Osteocyte (in vitro differentiated cells): ENCODE data around the gene NIP7. TPM values are rescaled to one million over a fixed set of nuclear protein-coding genes. Genes with fewer than 3 reads are reported as not detected.
"Not testable (repeated sequence)": the region's sequence is repeated elsewhere in the genome, so short reads cannot be mapped to it uniquely, and the experiment has no call there.

ENCODE experiments used
- DNase-seq: peaks from one replicate; pipeline ENCODE4 v3.0.0; 2021; ENCODE audit warnings: mixed read lengths; ENCODE audit not compliant: unreplicated experiment; ENCODE audit errors: extremely low spot score
- H3K27ac Mint-ChIP-seq: one replicate; pipeline ENCODE4 v1.8.0; 2021; ENCODE audit warnings: mild to moderate bottlenecking, mixed read lengths; ENCODE audit not compliant: unreplicated experiment
- H3K27me3 Mint-ChIP-seq: one replicate; pipeline ENCODE4 v1.8.0; 2021; ENCODE audit warnings: mixed read lengths; ENCODE audit not compliant: unreplicated experiment
- H3K36me3 Mint-ChIP-seq: one replicate; pipeline ENCODE4 v1.8.0; 2021; ENCODE audit warnings: mixed read lengths; ENCODE audit not compliant: unreplicated experiment
- H3K4me1 Mint-ChIP-seq: one replicate; pipeline ENCODE4 v1.8.0; 2021; ENCODE audit warnings: mixed read lengths; ENCODE audit not compliant: unreplicated experiment
- H3K4me3 Mint-ChIP-seq: one replicate; pipeline ENCODE4 v1.8.0; 2021; ENCODE audit warnings: mild to moderate bottlenecking, moderate library complexity, mixed read lengths; ENCODE audit not compliant: unreplicated experiment
- H3K9me3 Mint-ChIP-seq: one replicate; pipeline ENCODE4 v1.8.0; 2021; ENCODE audit warnings: mixed read lengths; ENCODE audit not compliant: unreplicated experiment
- total RNA-seq: library from RNA; stranded (reverse); gene quantifications from 2 replicates; pipeline ENCODE4 v1.2.1, GENCODE V29; 2021
- TF ChIP-seq, protein P1 (sequence below): fragments of 200-600 bp; sonication (generic); IDR thresholded peaks from 2 replicates; pipeline ENCODE4 v1.5.0; 2021; ENCODE audit warnings: antibody characterized with exemption, mild to moderate bottlenecking, moderate library complexity

NIP7 gene
- total RNA-seq, 1 donor from 2014 or later, result 21.1 TPM

DNA sequence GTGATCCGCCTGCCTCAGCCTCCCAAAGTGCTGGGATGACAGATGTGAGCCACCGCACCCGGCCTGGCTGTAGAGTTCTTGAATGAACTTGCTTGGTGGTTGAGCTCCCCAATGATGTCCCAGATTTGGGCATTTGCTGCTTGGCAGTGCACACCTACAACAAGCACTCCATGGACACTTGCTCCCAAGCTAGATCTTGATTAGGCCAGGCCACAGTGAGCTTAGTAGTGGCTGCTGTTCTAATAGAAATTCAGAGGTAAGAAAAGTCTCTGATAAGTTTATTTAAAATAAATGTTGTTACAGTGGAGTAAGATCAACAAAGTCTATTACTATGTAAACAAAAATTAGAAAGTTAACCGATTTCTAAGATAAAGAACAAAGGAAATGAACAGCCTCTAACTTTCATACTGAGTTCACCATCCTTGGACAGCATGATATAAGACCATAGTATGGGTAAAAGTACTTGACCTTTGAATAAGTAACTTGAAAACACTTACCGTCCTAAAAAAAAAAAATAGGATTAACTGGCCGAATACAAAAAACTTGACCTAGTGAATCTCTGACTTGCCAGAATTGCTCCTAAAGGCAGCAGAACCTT, 11.1 kb downstream of the NIP7 start:
- H3K27me3 Mint-ChIP-seq, result no peaks in the 10 kb centered on the region
- peaks cover 17% of the 10 kb centered on the region for H3K36me3 Mint-ChIP-seq
- DNase-seq, result no peak
- no peak overlapping the region for H3K4me3 Mint-ChIP-seq
- H3K4me1 Mint-ChIP-seq, result no peaks in the 10 kb centered on the region
- TF ChIP-seq, protein P1, sequence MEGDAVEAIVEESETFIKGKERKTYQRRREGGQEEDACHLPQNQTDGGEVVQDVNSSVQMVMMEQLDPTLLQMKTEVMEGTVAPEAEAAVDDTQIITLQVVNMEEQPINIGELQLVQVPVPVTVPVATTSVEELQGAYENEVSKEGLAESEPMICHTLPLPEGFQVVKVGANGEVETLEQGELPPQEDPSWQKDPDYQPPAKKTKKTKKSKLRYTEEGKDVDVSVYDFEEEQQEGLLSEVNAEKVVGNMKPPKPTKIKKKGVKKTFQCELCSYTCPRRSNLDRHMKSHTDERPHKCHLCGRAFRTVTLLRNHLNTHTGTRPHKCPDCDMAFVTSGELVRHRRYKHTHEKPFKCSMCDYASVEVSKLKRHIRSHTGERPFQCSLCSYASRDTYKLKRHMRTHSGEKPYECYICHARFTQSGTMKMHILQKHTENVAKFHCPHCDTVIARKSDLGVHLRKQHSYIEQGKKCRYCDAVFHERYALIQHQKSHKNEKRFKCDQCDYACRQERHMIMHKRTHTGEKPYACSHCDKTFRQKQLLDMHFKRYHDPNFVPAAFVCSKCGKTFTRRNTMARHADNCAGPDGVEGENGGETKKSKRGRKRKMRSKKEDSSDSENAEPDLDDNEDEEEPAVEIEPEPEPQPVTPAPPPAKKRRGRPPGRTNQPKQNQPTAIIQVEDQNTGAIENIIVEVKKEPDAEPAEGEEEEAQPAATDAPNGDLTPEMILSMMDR, result no peak
- no peak overlapping the region for H3K27ac Mint-ChIP-seq
- no peaks in the 10 kb centered on the region for H3K9me3 Mint-ChIP-seq

DNA sequence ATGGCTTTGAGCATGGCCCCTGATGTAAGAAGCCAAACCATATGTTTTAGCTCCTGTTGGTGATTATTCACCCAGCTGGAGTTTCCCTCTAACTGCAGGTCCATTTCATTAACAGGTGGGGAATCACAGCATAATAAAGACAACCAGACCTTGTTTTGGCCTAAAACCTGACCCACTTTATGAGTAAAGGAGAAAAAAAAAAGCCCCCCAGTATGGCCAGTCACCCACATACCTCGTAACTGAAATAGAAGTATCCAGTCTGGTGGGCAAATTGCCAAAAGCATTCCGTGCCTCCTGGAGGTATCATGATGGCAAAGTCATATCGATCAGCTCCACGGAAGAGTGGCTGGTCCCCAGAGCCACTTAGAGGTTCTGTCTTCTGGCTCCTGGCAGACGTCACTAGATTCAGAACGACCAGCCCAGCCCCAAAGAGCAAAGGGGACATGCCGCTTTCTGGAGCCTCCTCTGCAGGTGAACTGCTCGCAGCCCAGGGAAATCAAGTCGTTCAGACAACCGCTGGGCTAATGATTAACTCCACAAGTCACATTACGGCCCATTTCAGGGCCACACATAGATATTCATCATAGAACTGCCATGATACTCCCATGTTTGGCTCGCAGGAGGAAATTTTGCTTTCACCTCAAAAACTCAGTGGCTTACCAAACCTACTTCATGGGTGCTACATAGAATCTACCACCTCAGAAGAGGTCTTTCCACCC, 11.9 kb downstream of the NIP7 start, which contains the start of gene TMED6:
TMED6 (minus strand) TSS at position 478 of the 719 bp plus-strand sequence; CDS start at position 445, 33 bp downstream.
- H3K4me1 Mint-ChIP-seq, result no peaks in the 10 kb centered on the region
- H3K36me3 Mint-ChIP-seq, result peaks cover 22% of the 10 kb centered on the region
- H3K27ac Mint-ChIP-seq, result no peak within 1 kb of the TSS
- H3K9me3 Mint-ChIP-seq, result no peaks in the 10 kb centered on the region
- no peak for DNase-seq
- H3K4me3 Mint-ChIP-seq, result no peak within 1 kb of the TSS
- no peaks in the 10 kb centered on the region for H3K27me3 Mint-ChIP-seq
- TF ChIP-seq, protein P1, result no peak

DNA sequence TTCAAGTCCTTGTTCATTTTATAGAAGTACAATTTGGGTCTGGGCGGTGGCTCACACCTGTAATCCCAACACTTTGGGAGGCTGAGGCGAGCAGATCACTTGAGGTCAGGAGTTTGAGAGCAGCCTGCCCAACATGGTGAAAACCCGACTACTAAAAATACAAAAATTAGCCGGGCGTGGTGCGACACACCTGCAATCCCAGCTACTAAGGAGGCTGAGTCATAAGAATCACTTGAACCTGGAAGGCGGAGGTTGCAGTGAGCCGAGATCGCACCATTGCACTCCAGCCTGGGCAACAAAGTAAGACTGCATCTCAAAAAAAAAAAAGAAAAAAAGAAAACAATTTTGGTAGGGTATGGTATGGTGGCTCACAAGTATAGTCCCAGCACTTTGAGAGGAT, 20.5 kb downstream of the NIP7 start:
- not testable (repeated sequence) for H3K27ac Mint-ChIP-seq, DNase-seq, H3K27me3 Mint-ChIP-seq, H3K4me3 Mint-ChIP-seq, H3K4me1 Mint-ChIP-seq, H3K9me3 Mint-ChIP-seq
- H3K36me3 Mint-ChIP-seq, result peaks cover 27% of the 10 kb centered on the region

DNA sequence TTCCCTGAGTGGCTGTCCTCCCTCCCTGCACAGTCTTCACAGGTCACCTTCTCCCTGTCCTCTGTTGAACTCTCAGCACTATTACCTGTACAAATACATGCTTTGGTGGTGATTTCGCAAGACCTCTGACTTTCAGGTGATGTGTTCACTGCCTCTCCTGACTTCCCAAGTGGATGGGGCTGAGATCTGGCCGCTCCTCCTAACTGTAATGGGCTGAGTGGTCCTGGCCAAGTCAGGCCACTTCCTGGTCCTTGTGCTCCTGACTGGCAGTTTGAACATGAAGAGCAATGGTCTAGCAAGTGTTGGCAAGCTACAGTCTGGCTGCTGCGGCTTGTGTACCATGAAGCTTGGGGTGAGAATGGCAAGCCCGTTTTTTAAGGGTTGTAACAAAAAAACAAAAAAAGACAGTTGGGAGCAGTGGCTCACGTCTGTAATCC, 23.7 kb downstream of the NIP7 start:
- Mint-ChIP-seq H3K9me3 (no peaks in the 10 kb centered on the region), H3K36me3 (peaks cover 36% of the 10 kb centered on the region), H3K4me3 (no peak overlapping the region), H3K4me1 (no peaks in the 10 kb centered on the region), H3K27ac (no peak overlapping the region), H3K27me3 (no peaks in the 10 kb centered on the region)
- TF ChIP-seq, protein P1, result no peak
- DNase-seq, result no peak

DNA sequence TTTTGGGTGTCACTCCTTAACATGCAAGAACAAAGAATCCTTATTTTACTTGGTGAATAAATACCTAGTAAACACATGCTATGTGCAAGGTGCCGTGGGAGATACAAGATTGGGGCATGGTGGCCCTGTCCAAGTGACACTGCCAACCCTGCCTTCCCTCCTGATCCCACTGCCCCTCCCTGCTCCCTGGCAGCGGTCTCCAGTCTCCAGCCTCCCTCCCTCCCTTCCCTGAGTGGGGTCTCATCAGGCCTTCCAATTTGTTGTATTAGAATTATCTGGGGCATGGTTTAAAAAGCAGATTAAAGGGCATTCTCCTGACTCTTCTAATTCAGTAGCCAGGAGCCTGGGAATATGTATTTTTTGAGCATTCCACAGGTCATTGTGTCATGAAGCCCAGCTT, 24.5 kb downstream of the NIP7 start:
- peaks cover 36% of the 10 kb centered on the region for H3K36me3 Mint-ChIP-seq
- H3K4me1 Mint-ChIP-seq, result no peaks in the 10 kb centered on the region
- no peaks in the 10 kb centered on the region for H3K27me3 Mint-ChIP-seq
- no peaks in the 10 kb centered on the region for H3K9me3 Mint-ChIP-seq
- no peak for DNase-seq
- H3K4me3 Mint-ChIP-seq, result no peak overlapping the region
- TF ChIP-seq, protein P1, result no peak
- H3K27ac Mint-ChIP-seq, result no peak overlapping the region
